Stimulated activated naive CD8-positive, alpha-beta T cell treated with anti-CD3 and anti-CD28 coated beads, Interleukin-15, amount 100 ng/mL, for 72 hours (primary cell): ENCODE measurements around the gene LTBP3.
"Not testable (repeated sequence)": the region's sequence is repeated elsewhere in the genome, so short reads cannot be mapped to it uniquely, and the experiment has no call there.

Source experiments
- ATAC-seq: fragments of 150-1000 bp; cut with Tn5 transposase; 2 replicates; pipeline ENCODE4 v1.10.0; 2021; ENCODE audit warnings: mild to moderate bottlenecking, moderate library complexity
- DNase-seq, 2 donors: peaks; one replicate each; pipeline ENCODE4 v3.0.0; 2021 to 2022
- H3K27ac Mint-ChIP-seq, 2 donors: one replicate each; pipeline ENCODE4 v1.8.0; 2022; ENCODE audit warnings: mild to moderate bottlenecking in 2 of 2, mixed read lengths in 2 of 2, moderate library complexity in 2 of 2
- H3K27me3 Mint-ChIP-seq: one replicate; pipeline ENCODE4 v1.8.0; 2022; ENCODE audit warnings: mixed read lengths
- H3K4me1 Mint-ChIP-seq: one replicate; pipeline ENCODE4 v1.8.0; 2022; ENCODE audit warnings: mild to moderate bottlenecking, mixed read lengths
- H3K4me3 Mint-ChIP-seq, 2 donors: one replicate each; pipeline ENCODE4 v1.8.0; 2022; ENCODE audit warnings: mild to moderate bottlenecking in 2 of 2, mixed read lengths in 2 of 2, moderate library complexity in 1 of 2
- H3K9me3 Mint-ChIP-seq, 2 donors: one replicate each; pipeline ENCODE4 v1.8.0; 2022; ENCODE audit warnings: mixed read lengths in 2 of 2

Gene LTBP3

GRCh38 chr11:65565624-65566453 lies 7.7 kb upstream of the LTBP3 start:
- ATAC-seq: peak; percentile 2
- Mint-ChIP-seq H3K4me3 (peak overlapping the region; percentile 78 to 80), H3K27me3 (no peaks in the 10 kb centered on the region), H3K4me1 (peaks cover 72% of the 10 kb centered on the region), H3K27ac (peak overlapping the region; percentile 94 to 97), H3K9me3 (no peaks in the 10 kb centered on the region)
- DNase-seq: peak in 1 of 2 donors; percentile 51

- H3K9me3 Mint-ChIP-seq, ATAC-seq, DNase-seq, H3K27me3 Mint-ChIP-seq: not testable (repeated sequence)
- Mint-ChIP-seq H3K27ac (peak overlapping the region; percentile 94 to 97), H3K4me1 (peaks cover 73% of the 10 kb centered on the region), H3K4me3 (peak overlapping the region; percentile 78 to 80)
Observed at GRCh38 chr11:65564879-65565559, 6.9 kb upstream of the LTBP3 start.

- DNase-seq: no peak
- H3K27ac Mint-ChIP-seq: no peak overlapping the region
- H3K4me3 Mint-ChIP-seq: no peak overlapping the region
- no peaks in the 10 kb centered on the region for H3K27me3 Mint-ChIP-seq
- no peaks in the 10 kb centered on the region for H3K9me3 Mint-ChIP-seq
- peaks cover 83% of the 10 kb centered on the region for H3K4me1 Mint-ChIP-seq
- ATAC-seq: no peak
Observed at GRCh38 chr11:65563601-65564000, 5.4 kb upstream of the LTBP3 start.

GRCh38 chr11:65562788-65563187 lies 4.6 kb upstream of the LTBP3 start:
- Mint-ChIP-seq H3K9me3 (no peaks in the 10 kb centered on the region), H3K4me3 (no peak overlapping the region), H3K27ac (no peak overlapping the region), H3K27me3 (no peaks in the 10 kb centered on the region), H3K4me1 (peaks cover 76% of the 10 kb centered on the region)
- DNase-seq (no peak), ATAC-seq (no peak)

GRCh38 chr11:65562020-65562419 lies 3.9 kb upstream of the LTBP3 start:
- Mint-ChIP-seq H3K9me3 (no peaks in the 10 kb centered on the region), H3K4me3 (no peak overlapping the region), H3K4me1 (peaks cover 73% of the 10 kb centered on the region), H3K27ac (no peak overlapping the region), H3K27me3 (no peaks in the 10 kb centered on the region)
- ATAC-seq (no peak), DNase-seq (no peak)

- H3K9me3 Mint-ChIP-seq: no peaks in the 10 kb centered on the region
- no peak overlapping the region for H3K4me3 Mint-ChIP-seq
- H3K27ac Mint-ChIP-seq: peak overlapping the region in 1 of 2 donors; percentile 20
- peaks cover 73% of the 10 kb centered on the region for H3K4me1 Mint-ChIP-seq
- no peak for DNase-seq
- no peak for ATAC-seq
- H3K27me3 Mint-ChIP-seq: no peaks in the 10 kb centered on the region
Observed at GRCh38 chr11:65560555-65561418, 2.6 kb upstream of the LTBP3 start.

- Mint-ChIP-seq H3K27ac (peak overlapping the region in 1 of 2 donors; percentile 19), H3K9me3 (no peaks in the 10 kb centered on the region), H3K4me1 (peaks cover 73% of the 10 kb centered on the region), H3K27me3 (no peaks in the 10 kb centered on the region), H3K4me3 (no peak overlapping the region)
- ATAC-seq (no peak), DNase-seq (no peak)
Observed at GRCh38 chr11:65559951-65560537, 1.9 kb upstream of the LTBP3 start.

GRCh38 chr11:65559535-65559934 lies 1.4 kb upstream of the LTBP3 start:
- Mint-ChIP-seq H3K27me3 (no peaks in the 10 kb centered on the region), H3K4me1 (peaks cover 73% of the 10 kb centered on the region), H3K27ac (no peak overlapping the region), H3K9me3 (no peaks in the 10 kb centered on the region), H3K4me3 (peak overlapping the region; percentile 81 to 90)
- ATAC-seq: peak; percentile 44
- no peak for DNase-seq

GRCh38 chr11:65558930-65559509 lies 861 bp upstream of the LTBP3 start:
- H3K27me3 Mint-ChIP-seq: no peaks in the 10 kb centered on the region
- no peaks in the 10 kb centered on the region for H3K9me3 Mint-ChIP-seq
- H3K4me1 Mint-ChIP-seq: peaks cover 74% of the 10 kb centered on the region
- H3K27ac Mint-ChIP-seq: no peak overlapping the region
- H3K4me3 Mint-ChIP-seq: peak overlapping the region; percentile 81 to 90
- ATAC-seq: no peak
- DNase-seq: no peak

- no peaks in the 10 kb centered on the region for H3K27me3 Mint-ChIP-seq
- ATAC-seq: peak; percentile 16
- H3K27ac Mint-ChIP-seq: peak overlapping the region; percentile 94 to 96
- H3K4me1 Mint-ChIP-seq: peaks cover 82% of the 10 kb centered on the region
- peak overlapping the region; percentile 90 to 91 for H3K4me3 Mint-ChIP-seq
- no peak for DNase-seq
- no peaks in the 10 kb centered on the region for H3K9me3 Mint-ChIP-seq
Observed at GRCh38 chr11:65557280-65558001, 718 bp downstream of the LTBP3 start.

- Mint-ChIP-seq H3K27ac (peak overlapping the region; percentile 94 to 96), H3K9me3 (no peaks in the 10 kb centered on the region), H3K4me1 (peaks cover 83% of the 10 kb centered on the region), H3K27me3 (no peaks in the 10 kb centered on the region), H3K4me3 (peak overlapping the region; percentile 90 to 91)
- ATAC-seq (no peak), DNase-seq (no peak)
Observed at GRCh38 chr11:65556470-65557279, 1.5 kb downstream of the LTBP3 start.

GRCh38 chr11:65555693-65556231 lies 2.4 kb downstream of the LTBP3 start:
- Mint-ChIP-seq H3K27me3 (no peaks in the 10 kb centered on the region), H3K4me1 (peaks cover 90% of the 10 kb centered on the region), H3K27ac (peak overlapping the region in 1 of 2 donors; percentile 23), H3K4me3 (peak overlapping the region; percentile 90 to 91), H3K9me3 (no peaks in the 10 kb centered on the region)
- ATAC-seq (peak; percentile 4), DNase-seq (no peak)

GRCh38 chr11:65554842-65555430 lies 3.2 kb downstream of the LTBP3 start:
- DNase-seq (no peak), ATAC-seq (no peak)
- H3K9me3 Mint-ChIP-seq: no peaks in the 10 kb centered on the region
- peak overlapping the region; percentile 66 to 91 for H3K4me3 Mint-ChIP-seq
- no peaks in the 10 kb centered on the region for H3K27me3 Mint-ChIP-seq
- H3K27ac Mint-ChIP-seq: peak overlapping the region; percentile 3 to 74
- peaks cover 83% of the 10 kb centered on the region for H3K4me1 Mint-ChIP-seq
